ENCODE measurements around the gene LPP. TPM values are rescaled to one million over a fixed set of nuclear protein-coding genes. Genes with fewer than 3 reads are reported as not detected.

Gene LPP
- total and polyA plus RNA-seq, 10 of the 15 experiments (the other 5 are each of a cell fraction or from before 2014, with no cell fraction given) = under 0.01 to 0.62 (median 0.03) TPM

DNA sequence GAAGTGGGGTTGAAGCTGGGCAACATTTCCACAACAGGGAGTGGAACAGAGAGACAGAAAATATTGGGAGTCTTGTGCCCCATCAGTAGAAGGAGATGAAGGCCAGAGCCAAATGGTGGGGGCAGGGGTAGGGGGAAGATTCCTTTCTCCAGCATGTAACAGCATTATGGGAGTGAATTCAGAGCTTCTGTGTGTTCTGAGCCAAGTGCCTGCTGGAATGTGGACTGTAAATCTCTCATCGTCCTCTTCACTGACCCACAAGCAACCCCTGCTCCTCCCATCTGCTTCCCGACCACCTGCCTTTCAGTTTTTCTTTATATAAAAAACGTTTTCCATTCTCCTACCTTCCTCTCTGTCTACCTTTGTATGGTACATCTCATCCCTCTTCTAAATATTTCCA lies 673.6 kb downstream of the LPP start:
- no TSS peak for BruUV-seq (replicated peaks)
- in situ Hi-C loops (cut with MboI) = no loop called here
- CTCF ChIA-PET = no interaction called here
- TF ChIP-seq, protein P1, sequence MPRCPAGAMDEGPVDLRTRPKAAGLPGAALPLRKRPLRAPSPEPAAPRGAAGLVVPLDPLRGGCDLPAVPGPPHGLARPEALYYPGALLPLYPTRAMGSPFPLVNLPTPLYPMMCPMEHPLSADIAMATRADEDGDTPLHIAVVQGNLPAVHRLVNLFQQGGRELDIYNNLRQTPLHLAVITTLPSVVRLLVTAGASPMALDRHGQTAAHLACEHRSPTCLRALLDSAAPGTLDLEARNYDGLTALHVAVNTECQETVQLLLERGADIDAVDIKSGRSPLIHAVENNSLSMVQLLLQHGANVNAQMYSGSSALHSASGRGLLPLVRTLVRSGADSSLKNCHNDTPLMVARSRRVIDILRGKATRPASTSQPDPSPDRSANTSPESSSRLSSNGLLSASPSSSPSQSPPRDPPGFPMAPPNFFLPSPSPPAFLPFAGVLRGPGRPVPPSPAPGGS (IDR thresholded peaks at IDR 0.05; ENCODE audit: borderline replicate concordance, insufficient read depth, low read depth, low read length, poor library complexity, severe bottlenecking) = no peak
- no peak for TF ChIP-seq TAF1 (IDR thresholded peaks at IDR 0.05; ENCODE audit: borderline replicate concordance, low read depth, low read length)
- no peak for TF ChIP-seq MEF2B (IDR thresholded peaks at IDR 0.05; ENCODE audit: partially characterized antibody, poor library complexity, severe bottlenecking)
- TF ChIP-seq MYB (IDR thresholded peaks at IDR 0.05; ENCODE audit: borderline replicate concordance, low read depth, low read length) = no peak
- no peak for TF ChIP-seq SRF (IDR thresholded peaks at IDR 0.05; ENCODE audit: low read depth in 2 of 2, low read length in 2 of 2)
- TF ChIP-seq TARDBP (IDR thresholded peaks at IDR 0.05; ENCODE audit: borderline replicate concordance) = no peak
- TF ChIP-seq, protein P2, sequence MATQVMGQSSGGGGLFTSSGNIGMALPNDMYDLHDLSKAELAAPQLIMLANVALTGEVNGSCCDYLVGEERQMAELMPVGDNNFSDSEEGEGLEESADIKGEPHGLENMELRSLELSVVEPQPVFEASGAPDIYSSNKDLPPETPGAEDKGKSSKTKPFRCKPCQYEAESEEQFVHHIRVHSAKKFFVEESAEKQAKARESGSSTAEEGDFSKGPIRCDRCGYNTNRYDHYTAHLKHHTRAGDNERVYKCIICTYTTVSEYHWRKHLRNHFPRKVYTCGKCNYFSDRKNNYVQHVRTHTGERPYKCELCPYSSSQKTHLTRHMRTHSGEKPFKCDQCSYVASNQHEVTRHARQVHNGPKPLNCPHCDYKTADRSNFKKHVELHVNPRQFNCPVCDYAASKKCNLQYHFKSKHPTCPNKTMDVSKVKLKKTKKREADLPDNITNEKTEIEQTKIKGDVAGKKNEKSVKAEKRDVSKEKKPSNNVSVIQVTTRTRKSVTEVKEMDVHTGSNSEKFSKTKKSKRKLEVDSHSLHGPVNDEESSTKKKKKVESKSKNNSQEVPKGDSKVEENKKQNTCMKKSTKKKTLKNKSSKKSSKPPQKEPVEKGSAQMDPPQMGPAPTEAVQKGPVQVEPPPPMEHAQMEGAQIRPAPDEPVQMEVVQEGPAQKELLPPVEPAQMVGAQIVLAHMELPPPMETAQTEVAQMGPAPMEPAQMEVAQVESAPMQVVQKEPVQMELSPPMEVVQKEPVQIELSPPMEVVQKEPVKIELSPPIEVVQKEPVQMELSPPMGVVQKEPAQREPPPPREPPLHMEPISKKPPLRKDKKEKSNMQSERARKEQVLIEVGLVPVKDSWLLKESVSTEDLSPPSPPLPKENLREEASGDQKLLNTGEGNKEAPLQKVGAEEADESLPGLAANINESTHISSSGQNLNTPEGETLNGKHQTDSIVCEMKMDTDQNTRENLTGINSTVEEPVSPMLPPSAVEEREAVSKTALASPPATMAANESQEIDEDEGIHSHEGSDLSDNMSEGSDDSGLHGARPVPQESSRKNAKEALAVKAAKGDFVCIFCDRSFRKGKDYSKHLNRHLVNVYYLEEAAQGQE (IDR thresholded peaks at IDR 0.05; ENCODE audit: low read depth, low read length) = no peak
- TF ChIP-seq RBBP5 (conservative IDR thresholded peaks at IDR 0.05) = no peak
- TF ChIP-seq, protein P3, sequence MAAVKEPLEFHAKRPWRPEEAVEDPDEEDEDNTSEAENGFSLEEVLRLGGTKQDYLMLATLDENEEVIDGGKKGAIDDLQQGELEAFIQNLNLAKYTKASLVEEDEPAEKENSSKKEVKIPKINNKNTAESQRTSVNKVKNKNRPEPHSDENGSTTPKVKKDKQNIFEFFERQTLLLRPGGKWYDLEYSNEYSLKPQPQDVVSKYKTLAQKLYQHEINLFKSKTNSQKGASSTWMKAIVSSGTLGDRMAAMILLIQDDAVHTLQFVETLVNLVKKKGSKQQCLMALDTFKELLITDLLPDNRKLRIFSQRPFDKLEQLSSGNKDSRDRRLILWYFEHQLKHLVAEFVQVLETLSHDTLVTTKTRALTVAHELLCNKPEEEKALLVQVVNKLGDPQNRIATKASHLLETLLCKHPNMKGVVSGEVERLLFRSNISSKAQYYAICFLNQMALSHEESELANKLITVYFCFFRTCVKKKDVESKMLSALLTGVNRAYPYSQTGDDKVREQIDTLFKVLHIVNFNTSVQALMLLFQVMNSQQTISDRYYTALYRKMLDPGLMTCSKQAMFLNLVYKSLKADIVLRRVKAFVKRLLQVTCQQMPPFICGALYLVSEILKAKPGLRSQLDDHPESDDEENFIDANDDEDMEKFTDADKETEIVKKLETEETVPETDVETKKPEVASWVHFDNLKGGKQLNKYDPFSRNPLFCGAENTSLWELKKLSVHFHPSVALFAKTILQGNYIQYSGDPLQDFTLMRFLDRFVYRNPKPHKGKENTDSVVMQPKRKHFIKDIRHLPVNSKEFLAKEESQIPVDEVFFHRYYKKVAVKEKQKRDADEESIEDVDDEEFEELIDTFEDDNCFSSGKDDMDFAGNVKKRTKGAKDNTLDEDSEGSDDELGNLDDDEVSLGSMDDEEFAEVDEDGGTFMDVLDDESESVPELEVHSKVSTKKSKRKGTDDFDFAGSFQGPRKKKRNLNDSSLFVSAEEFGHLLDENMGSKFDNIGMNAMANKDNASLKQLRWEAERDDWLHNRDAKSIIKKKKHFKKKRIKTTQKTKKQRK (IDR thresholded peaks at IDR 0.05; ENCODE audit: low read depth, low read length) = no peak
- no peak for TF ChIP-seq MXI1 (IDR thresholded peaks at IDR 0.05; ENCODE audit: low read depth, low read length)
- TF ChIP-seq, protein P4, sequence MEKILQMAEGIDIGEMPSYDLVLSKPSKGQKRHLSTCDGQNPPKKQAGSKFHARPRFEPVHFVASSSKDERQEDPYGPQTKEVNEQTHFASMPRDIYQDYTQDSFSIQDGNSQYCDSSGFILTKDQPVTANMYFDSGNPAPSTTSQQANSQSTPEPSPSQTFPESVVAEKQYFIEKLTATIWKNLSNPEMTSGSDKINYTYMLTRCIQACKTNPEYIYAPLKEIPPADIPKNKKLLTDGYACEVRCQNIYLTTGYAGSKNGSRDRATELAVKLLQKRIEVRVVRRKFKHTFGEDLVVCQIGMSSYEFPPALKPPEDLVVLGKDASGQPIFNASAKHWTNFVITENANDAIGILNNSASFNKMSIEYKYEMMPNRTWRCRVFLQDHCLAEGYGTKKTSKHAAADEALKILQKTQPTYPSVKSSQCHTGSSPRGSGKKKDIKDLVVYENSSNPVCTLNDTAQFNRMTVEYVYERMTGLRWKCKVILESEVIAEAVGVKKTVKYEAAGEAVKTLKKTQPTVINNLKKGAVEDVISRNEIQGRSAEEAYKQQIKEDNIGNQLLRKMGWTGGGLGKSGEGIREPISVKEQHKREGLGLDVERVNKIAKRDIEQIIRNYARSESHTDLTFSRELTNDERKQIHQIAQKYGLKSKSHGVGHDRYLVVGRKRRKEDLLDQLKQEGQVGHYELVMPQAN (conservative IDR thresholded peaks at IDR 0.05) = no peak
- TF ChIP-seq SP1 (IDR thresholded peaks at IDR 0.05; ENCODE audit: low read depth, low read length) = no peak

More for the DNA sequence above, 673.6 kb downstream of the LPP start:
- Histone ChIP-seq H3K36me3 (ENCODE audit: control insufficient read depth in 2 of 2, insufficient read depth in 2 of 2, low read length in 1 of 2) (no peaks in the 10 kb centered on the region), H3K27ac (ENCODE audit: control insufficient read depth, insufficient read depth) (no peak overlapping the region), H3K4me3 (no peak overlapping the region), H3K4me1 (ENCODE audit: control insufficient read depth, insufficient read depth, low read length) (no peaks in the 10 kb centered on the region), H3K27me3 (replicated peaks in 1 of 2; ENCODE audit: control insufficient read depth in 2 of 2, insufficient read depth in 2 of 2, low read length in 1 of 2) (peaks cover 0 to 2% of the 10 kb centered on the region in 2 experiments; a peak in 1 of 4 replicates), H2AFZ (ENCODE audit: control insufficient read depth, low read depth, low read length) (no peak overlapping the region), H4K20me1 (ENCODE audit: control insufficient read depth, insufficient read depth) (no peaks in the 10 kb centered on the region), H3K79me2 (ENCODE audit: control insufficient read depth, insufficient read depth, low read length) (no peaks in the 10 kb centered on the region), H3K4me2 (ENCODE audit: control insufficient read depth, insufficient read depth) (no peak overlapping the region), H3K9ac (ENCODE audit: control insufficient read depth, insufficient read depth, low read length) (no peak overlapping the region), H3K9me3 (replicated peaks; ENCODE audit: control insufficient read depth, insufficient read depth, low read length) (no peaks in the 10 kb centered on the region)
- POLR2A ChIA-PET = no interaction called here
- WGBS (ENCODE audit: insufficient coverage, insufficient replicate concordance, low lambda C conversion rate, missing lambda C conversion rate) = 0% methylated on average over 3 of the region's 3 CpGs
- RAD21 ChIA-PET (ENCODE audit: unreplicated experiment) = no interaction called here
- ATAC-seq (no peak), DNase-seq (ENCODE audit: low read depth, low spot score) (no peak), FAIRE-seq (no peak)
- SMC1A ChIA-PET (ENCODE audit: uncharacterized antibody, unreplicated experiment) = no interaction called here
- intact Hi-C loops (cut with micrococcal nuclease; ENCODE audit: unreplicated experiment) = loop anchor here (10.0 kb wide), 1 partner anchor 1093 kb away; no protein-coding TSS in a partner anchor

All from GM12878 (cell line).